Head of caudate nucleus (tissue), 42 donors: ENCODE data around the gene COPA.
A peak's percentile ranks its signal among the peaks of the same experiment; 100 is the strongest.
"Not testable (repeated sequence)": the region's sequence is repeated elsewhere in the genome, so short reads cannot be mapped to it uniquely, and the experiment has no call there.

ENCODE experiments used
- DNase-seq, 42 donors: peaks; one replicate each; pipeline versions ENCODE4 v3.0.0 to v3.0.0-alpha.2; 2020 to 2021; ENCODE audit warnings: mixed read lengths in 7 of 42
- intact Hi-C: fragments of 100-400 bp; cut with DNase I; formaldehyde crosslinking; loops from one replicate; pipeline ENCODE4 v1.15.0; 2022

COPA gene

GRCh38 chr1:160287769-160288168, 55.3 kb downstream of the COPA start:
- intact Hi-C loops = loop anchor here (5.0 kb wide), 1 partner anchor 55 kb away; the partner anchor contains the start of genes COPA and NCSTN

GRCh38 chr1:160285506-160285905, 57.5 kb downstream of the COPA start:
- DNase-seq = peak in 4 of 42 donors; percentile 4 to 35 (median 12)
- intact Hi-C loops = loop anchor here (5.0 kb wide), 1 partner anchor 57 kb away; the partner anchor contains the start of genes COPA and NCSTN

More at GRCh38 chr1:160287769-160288168, 55.3 kb downstream of the COPA start:
- not testable (repeated sequence) for DNase-seq

- peak; percentile 94 to 99 (median 97) for DNase-seq
- intact Hi-C loops = loop anchor here (5.0 kb wide), 1 partner anchor 57 kb away; the partner anchor contains the start of genes COPA and NCSTN
These were observed 58.2 kb downstream of the COPA start, which contains the start of gene PEX19 for GRCh38 chr1:160284782-160285344. Gene PEX19, minus strand, starts transcription at chr1:160285133. Its CDS starts 9 bp downstream, at chr1:160285124.

- intact Hi-C loops = no loop called here
- DNase-seq = peak in 5 of 42 donors; percentile 12 to 37 (median 15)
These were observed 58.7 kb downstream of the COPA start for GRCh38 chr1:160284220-160284781.

GRCh38 chr1:160282807-160283206, 60.2 kb downstream of the COPA start:
- intact Hi-C loops = no loop called here
- no peak for DNase-seq

GRCh38 chr1:160277987-160278386, 65.1 kb downstream of the COPA start:
- DNase-seq = no peak
- intact Hi-C loops = no loop called here

- no peak for DNase-seq
- intact Hi-C loops = no loop called here
These were observed 65.7 kb downstream of the COPA start for GRCh38 chr1:160277330-160277729.

- intact Hi-C loops = no loop called here
- DNase-seq = no peak
These were observed 72.0 kb downstream of the COPA start for GRCh38 chr1:160271025-160271424.

- DNase-seq = no peak
- intact Hi-C loops = no loop called here
These were observed 75.6 kb downstream of the COPA start for GRCh38 chr1:160267284-160267991.

- intact Hi-C loops = no loop called here
- no peak for DNase-seq
These were observed 78.2 kb downstream of the COPA start for GRCh38 chr1:160264795-160265307.

- peak; percentile 93 to 99 (median 98) for DNase-seq
- intact Hi-C loops = no loop called here
These were observed 80.9 kb downstream of the COPA start, which contains the start of gene DCAF8 for GRCh38 chr1:160261893-160262794. Gene DCAF8, minus strand, starts transcription at chr1:160262549. Its CDS starts 18,541 bp downstream, at chr1:160244008.

- intact Hi-C loops = no loop called here
- peak in 4 of 42 donors; percentile 21 to 46 (median 28) for DNase-seq
These were observed 81.5 kb downstream of the COPA start for GRCh38 chr1:160261556-160261892.

GRCh38 chr1:160260406-160261382, 82.4 kb downstream of the COPA start:
- intact Hi-C loops = no loop called here
- DNase-seq = no peak

GRCh38 chr1:160258177-160258798, 84.8 kb downstream of the COPA start:
- DNase-seq = no peak
- intact Hi-C loops = loop anchor here (10.0 kb wide), 1 partner anchor 117 kb away; no protein-coding TSS in a partner anchor

- intact Hi-C loops = loop anchor here (10.0 kb wide), 1 partner anchor 117 kb away; no protein-coding TSS in a partner anchor
- DNase-seq = no peak
These were observed 85.5 kb downstream of the COPA start for GRCh38 chr1:160257411-160258015.

GRCh38 chr1:160256396-160257046, 86.5 kb downstream of the COPA start:
- intact Hi-C loops = loop anchor here (10.0 kb wide), 1 partner anchor 118 kb away; no protein-coding TSS in a partner anchor
- DNase-seq = no peak
